Midbrain (tissue), 1 donor: ENCODE results near the gene C9orf152.
A peak's percentile ranks its signal among the peaks of the same experiment; 100 is the strongest.
"Not testable (repeated sequence)": the region's sequence is repeated elsewhere in the genome, so short reads cannot be mapped to it uniquely, and the experiment has no call there.

Source experiments
- DNase-seq: peaks from one replicate; lab custom pipeline; 2025; lab: John Stamatoyannopoulos, UW

The C9orf152 gene, protein sequence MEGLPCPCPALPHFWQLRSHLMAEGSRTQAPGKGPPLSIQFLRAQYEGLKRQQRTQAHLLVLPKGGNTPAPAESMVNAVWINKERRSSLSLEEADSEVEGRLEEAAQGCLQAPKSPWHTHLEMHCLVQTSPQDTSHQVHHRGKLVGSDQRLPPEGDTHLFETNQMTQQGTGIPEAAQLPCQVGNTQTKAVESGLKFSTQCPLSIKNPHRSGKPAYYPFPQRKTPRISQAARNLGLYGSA

DNA sequence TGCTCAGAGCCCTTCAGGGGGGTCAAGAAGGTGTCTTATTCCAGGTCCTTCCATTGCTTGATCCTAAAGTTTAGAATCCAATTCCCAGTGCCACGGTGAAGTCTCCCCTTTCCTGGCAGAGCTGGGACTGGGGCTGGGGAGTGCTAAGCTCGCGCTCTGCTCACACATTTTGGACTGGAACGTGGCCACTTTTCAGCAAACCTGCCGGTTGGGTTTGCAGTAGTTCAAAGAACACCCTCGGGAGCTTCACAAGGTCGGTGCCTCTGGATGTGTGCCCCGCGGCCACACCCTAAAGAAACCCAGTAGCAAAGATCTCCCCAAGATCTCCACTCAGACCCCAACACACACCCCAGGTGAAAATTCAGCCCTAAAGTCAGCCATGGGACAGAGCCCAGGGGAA, at the start of gene C9orf152:
Gene C9orf152 (minus strand): TSS at position 129 of the 400 bp plus-strand sequence. CDS start 580 bp downstream, outside the sequence.
- DNase-seq = no peak

DNA sequence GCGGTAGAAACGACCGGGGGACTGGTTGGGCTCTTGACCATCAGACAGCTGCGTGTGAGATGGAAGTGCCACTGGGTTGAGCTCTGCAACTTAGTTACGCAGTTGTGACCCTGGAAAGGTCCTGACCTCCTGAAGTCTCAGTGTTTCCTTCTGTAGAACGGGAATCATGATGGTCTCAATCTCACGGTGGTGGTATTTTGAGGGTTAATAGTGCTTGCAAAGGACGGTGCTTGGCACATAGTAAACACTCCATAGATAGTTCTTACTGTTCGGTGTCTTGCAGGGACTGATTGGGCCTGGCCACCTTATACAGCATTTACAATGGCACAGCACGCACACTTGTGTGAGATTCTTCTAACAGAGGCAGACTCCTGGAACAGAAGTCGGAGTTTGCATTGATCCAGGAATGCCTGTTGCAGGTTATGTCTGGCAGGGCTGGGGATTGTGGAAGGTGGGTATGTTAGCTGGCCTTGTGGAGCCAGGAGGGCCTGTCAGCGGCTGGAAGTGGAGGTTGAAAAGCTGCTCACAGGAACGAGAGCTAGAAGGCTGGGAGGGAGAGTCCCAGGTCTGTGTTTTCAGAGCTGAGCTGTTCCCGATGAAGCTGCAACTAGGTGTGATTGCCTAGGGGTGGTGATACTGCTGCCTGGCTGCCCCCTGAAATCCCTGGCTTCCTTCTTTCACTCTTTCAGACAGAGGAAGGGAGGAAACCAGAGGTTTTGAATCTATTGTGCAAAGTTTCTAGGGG, 49.3 kb upstream of the C9orf152 start:
- DNase-seq = peak; percentile 50

- DNase-seq = peak; percentile 89
Measured at GRCh38 chr9:110256380-110257096, 48.6 kb upstream of the C9orf152 start, which contains the start of gene TXN. Gene TXN (minus strand): TSS chr9:110256507. CDS start chr9:110256435, 72 bp downstream.

- no peak for DNase-seq
Measured at GRCh38 chr9:110255463-110256379, 47.8 kb upstream of the C9orf152 start.

GRCh38 chr9:110255034-110255462, 47.1 kb upstream of the C9orf152 start:
- DNase-seq = no peak

DNA sequence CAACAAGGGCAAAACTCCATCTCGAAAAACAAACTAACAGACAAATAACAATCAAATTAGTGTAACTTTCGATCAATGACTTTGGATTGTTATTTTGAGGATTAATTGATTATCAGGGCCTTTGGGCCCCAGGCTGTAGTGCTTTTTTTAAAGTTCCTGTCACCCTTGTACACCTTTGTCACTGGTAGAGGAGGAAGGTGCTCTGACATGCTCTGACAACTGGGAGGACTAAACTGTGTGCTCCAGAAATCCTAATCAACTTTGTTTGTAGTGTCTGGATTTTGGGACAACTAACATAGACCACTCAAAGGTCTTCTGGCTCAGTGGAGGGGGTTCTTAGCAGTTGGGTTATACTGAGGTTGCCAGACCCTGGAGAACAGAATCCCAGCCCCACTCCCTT, 46.5 kb upstream of the C9orf152 start:
- no peak for DNase-seq

GRCh38 chr9:110252509-110253139, 44.7 kb upstream of the C9orf152 start:
- DNase-seq = no peak

DNA sequence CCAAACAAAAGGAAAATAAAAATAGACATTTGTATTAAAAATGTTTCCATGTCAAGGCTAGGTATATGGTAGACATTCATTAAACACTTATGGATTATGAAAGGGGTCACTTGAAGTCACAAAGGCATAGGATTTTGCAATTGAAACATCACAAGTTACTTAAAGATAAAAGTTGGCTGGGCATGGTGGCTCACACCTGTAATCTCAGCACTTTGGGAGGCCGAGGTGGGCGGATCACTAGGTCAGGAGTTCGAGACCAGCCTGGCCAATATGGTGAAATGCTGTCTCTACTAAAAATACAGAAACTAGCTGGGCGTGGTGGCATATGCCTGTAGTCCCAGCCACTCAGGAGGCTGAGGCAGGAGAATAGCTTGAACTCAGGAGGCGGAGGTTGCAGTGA, 43.8 kb upstream of the C9orf152 start:
- not testable (repeated sequence) for DNase-seq

GRCh38 chr9:110251212-110251611, 43.3 kb upstream of the C9orf152 start:
- DNase-seq = no peak

DNA sequence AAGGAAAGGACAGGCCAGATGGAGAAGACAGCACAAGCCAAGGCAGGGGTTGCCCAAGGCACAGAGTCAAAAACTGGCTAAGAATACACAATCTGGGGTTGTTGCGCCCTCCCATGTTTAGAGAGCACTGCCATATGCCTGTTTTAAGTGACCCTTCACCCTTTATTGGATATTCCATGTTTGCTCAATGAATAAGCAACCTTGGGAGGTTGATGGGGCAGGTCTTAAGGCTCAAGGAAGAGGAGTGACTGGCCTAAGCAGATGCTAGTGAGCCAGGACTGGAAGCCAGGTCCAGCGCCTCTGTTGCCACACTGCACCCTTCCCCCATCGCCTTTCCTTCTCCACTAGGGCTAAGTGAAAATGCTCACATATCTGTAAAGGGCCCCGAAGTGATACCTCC, 41.6 kb upstream of the C9orf152 start:
- DNase-seq = no peak

- DNase-seq = no peak
Measured at GRCh38 chr9:110248361-110248760, 40.4 kb upstream of the C9orf152 start.

- DNase-seq = no peak
Measured at GRCh38 chr9:110246214-110246613, 38.3 kb upstream of the C9orf152 start.

GRCh38 chr9:110244616-110245015, 36.7 kb upstream of the C9orf152 start:
- DNase-seq = no peak

DNA sequence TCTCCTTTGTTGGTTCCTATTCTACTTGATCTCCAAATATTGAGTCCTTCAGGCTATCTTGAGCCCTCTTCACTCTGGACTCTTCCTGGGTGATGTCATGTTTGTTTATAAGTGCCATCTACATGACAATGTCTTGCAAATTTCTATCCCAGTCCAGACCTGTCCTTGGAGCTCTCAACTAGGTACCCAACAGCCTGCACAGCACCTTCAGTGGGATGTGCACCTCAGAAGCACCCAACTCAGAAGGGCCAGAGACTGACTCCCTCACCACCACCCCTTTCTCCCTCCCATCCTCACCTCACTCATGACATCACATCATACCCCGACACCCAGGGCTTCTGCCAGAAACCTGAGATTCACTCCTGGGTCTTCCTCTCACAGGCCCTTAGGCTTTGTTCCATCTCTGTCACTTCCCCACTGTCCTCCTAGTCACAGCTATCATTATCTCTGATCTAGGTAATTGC, 33.9 kb upstream of the C9orf152 start:
- DNase-seq = no peak

GRCh38 chr9:110241260-110241857, 33.4 kb upstream of the C9orf152 start:
- no peak for DNase-seq

- DNase-seq = no peak
Measured at GRCh38 chr9:110240198-110240597, 32.2 kb upstream of the C9orf152 start.

- DNase-seq = no peak
Measured at GRCh38 chr9:110228321-110228720, 20.4 kb upstream of the C9orf152 start.

GRCh38 chr9:110224583-110224982, 16.6 kb upstream of the C9orf152 start:
- no peak for DNase-seq

DNA sequence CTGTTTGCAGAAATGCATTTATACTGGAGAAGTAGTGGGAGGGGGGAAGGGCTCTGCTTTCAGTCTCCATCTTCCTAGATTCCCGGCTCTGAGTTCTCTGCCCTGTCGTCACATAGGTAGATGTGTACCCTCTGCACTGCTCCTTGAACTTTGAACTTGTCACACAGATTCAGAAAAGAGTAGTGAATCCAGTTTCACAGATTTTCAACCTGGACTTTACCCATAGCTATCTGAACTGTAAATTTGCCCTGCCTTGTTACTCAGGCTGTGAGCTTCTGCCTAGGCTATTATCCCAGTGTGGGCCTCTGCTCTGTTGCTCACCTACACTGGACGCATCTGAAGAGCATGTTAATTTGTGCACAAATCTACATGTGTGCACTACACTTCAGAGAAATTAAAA, 12.8 kb upstream of the C9orf152 start:
- DNase-seq = no peak

- peak; percentile 37 for DNase-seq
Measured at GRCh38 chr9:110217656-110218099, 9.7 kb upstream of the C9orf152 start.
